ENCODE results near the gene CDH4. TPM values are rescaled to one million over a fixed set of nuclear protein-coding genes. Genes with fewer than 3 reads are reported as not detected.

The CDH4 gene
- total and polyA plus RNA-seq, 2 of the 13 experiments (the other 11 are each of a cell fraction or from before 2014, with no cell fraction given), result not detected

DNA sequence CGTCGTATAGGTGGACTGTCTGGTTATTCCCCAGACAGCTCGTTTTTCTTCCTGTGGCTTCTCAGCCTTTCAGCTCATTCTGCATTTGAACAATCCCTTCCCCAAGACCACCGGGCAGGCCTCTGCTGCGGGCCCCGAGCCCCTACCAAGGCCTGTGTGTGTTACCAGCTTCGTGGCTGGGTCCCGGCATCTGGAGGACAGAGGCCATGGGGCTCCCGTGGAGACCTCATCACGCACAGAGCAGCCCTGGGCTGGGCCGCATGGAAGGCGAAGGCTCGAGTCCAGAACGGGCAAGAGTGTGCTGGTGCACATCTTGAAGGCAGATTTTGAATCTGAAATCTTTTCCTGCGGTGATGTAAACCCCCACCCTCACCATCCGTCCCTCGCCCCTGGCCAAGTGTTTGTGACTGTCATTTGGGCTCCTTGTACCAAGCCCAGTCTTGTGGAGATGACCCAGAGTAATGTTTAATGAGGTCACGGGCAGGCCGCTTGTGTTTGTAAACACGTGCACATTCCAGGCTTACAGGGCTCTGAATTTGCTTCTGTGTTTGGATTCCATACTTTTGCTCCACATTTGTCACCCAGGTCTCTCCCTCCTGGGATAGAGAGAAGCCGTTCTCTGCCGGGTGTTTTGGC is 119.6 kb downstream of the CDH4 start:
- Histone ChIP-seq H3K4me1 (ENCODE audit: insufficient read depth, low read length) (no peaks in the 10 kb centered on the region), H3K9ac (ENCODE audit: insufficient read depth, low read depth, low read length) (no peak overlapping the region), H3K4me3 (replicated peaks in 1 of 3; ENCODE audit: insufficient read depth in 1 of 3, low read depth in 2 of 3, low read length in 3 of 3) (no peak overlapping the region), H4K20me1 (ENCODE audit: insufficient read depth, low read length) (no peaks in the 10 kb centered on the region), H3K4me2 (ENCODE audit: low read depth, low read length) (no peak overlapping the region), H3K9me3 (ENCODE audit: low read length) (peaks cover 18% of the 10 kb centered on the region), H3K27me3 (ENCODE audit: control insufficient read depth in 1 of 2, insufficient read depth in 2 of 2, low read length in 2 of 2) (peaks cover 9 to 52% of the 10 kb centered on the region in 2 experiments; a peak in 4 of 5 replicates), H3K79me2 (ENCODE audit: insufficient read depth, low read length) (no peaks in the 10 kb centered on the region), H2AFZ (ENCODE audit: low read length) (no peak overlapping the region), H3K27ac (ENCODE audit: extremely low read length, insufficient read depth, low read length) (no peak overlapping the region), H3K36me3 (replicated peaks in 1 of 2; ENCODE audit: control insufficient read depth in 1 of 2, insufficient read depth in 2 of 2, low read length in 2 of 2) (no peaks in the 10 kb centered on the region)
- TF ChIP-seq ZNF570 (CRISPR knock-in tag; IDR thresholded peaks at IDR 0.05; ENCODE audit: borderline replicate concordance), result no peak
- TF ChIP-seq ZBTB8A (CRISPR knock-in tag; IDR thresholded peaks at IDR 0.05; ENCODE audit: borderline replicate concordance, low read depth), result no peak
- peak; percentile 46 for TF ChIP-seq CREB1 (IDR thresholded peaks at IDR 0.05)
- TF ChIP-seq CREB1 (CRISPR knock-in tag; IDR thresholded peaks at IDR 0.05), result no peak
- TF ChIP-seq ZNF747 (CRISPR knock-in tag; IDR thresholded peaks at IDR 0.05; ENCODE audit: borderline replicate concordance), result no peak
- no peak for FAIRE-seq
- 13% methylated on average over 22 of the region's 22 CpGs for WGBS (ENCODE audit: low lambda C conversion rate)
- intact Hi-C loops (cut with micrococcal nuclease; ENCODE audit: unreplicated experiment) (no loop called here), in situ Hi-C loops (cut with HindIII; ENCODE audit: extremely low pct_ligation_motif_present, low pct_unique_long_range_greater_than_20kb) (no loop called here)
- DNase-seq (ENCODE audit: low spot score), result no peak
- ChIA-PET CTCF (ENCODE audit: low intra/inter-chr PET ratio, low total read pairs) (no interaction called here), POLR2A (no interaction called here)
- BruUV-seq (replicated peaks), result no TSS peak
- peak; percentile 29; the same call in 2 of the 3 replicates for ATAC-seq

- DNase-seq (ENCODE audit: low spot score), result no peak
- POLR2A ChIA-PET, result no interaction called here
- intact Hi-C loops (cut with micrococcal nuclease; ENCODE audit: unreplicated experiment), result no loop called here
Measured at GRCh38 chr20:61372137-61373054, 120.3 kb downstream of the CDH4 start.

More at GRCh38 chr20:61372137-61373054, 120.3 kb downstream of the CDH4 start:
- H3K4me3 ChIP-seq (replicated peaks in 1 of 3; ENCODE audit: insufficient read depth in 1 of 3, low read depth in 2 of 3, low read length in 3 of 3), result no peak overlapping the region
- peaks cover 7 to 45% of the 10 kb centered on the region in 2 experiments; a peak in 4 of 5 replicates for H3K27me3 ChIP-seq (ENCODE audit: control insufficient read depth in 1 of 2, insufficient read depth in 2 of 2, low read length in 2 of 2)
- peaks cover 26% of the 10 kb centered on the region for H3K9me3 ChIP-seq (ENCODE audit: low read length)
- no peak overlapping the region for H3K9ac ChIP-seq (ENCODE audit: insufficient read depth, low read depth, low read length)
- ATAC-seq (peak; percentile 15; the same call in 1 of the 3 replicates), FAIRE-seq (no peak)
- no TSS peak for BruUV-seq (replicated peaks)
- in situ Hi-C loops (cut with HindIII; ENCODE audit: extremely low pct_ligation_motif_present, low pct_unique_long_range_greater_than_20kb), result no loop called here
- WGBS (ENCODE audit: low lambda C conversion rate), result 31% methylated on average over 25 of the region's 25 CpGs
- no peak overlapping the region for H3K4me2 ChIP-seq (ENCODE audit: low read depth, low read length)
- no peaks in the 10 kb centered on the region for H3K79me2 ChIP-seq (ENCODE audit: insufficient read depth, low read length)
- CTCF ChIA-PET (ENCODE audit: low intra/inter-chr PET ratio, low total read pairs), result no interaction called here
- no peaks in the 10 kb centered on the region for H3K4me1 ChIP-seq (ENCODE audit: insufficient read depth, low read length)
- H3K36me3 ChIP-seq (replicated peaks in 1 of 2; ENCODE audit: control insufficient read depth in 1 of 2, insufficient read depth in 2 of 2, low read length in 2 of 2), result no peaks in the 10 kb centered on the region
- H4K20me1 ChIP-seq (ENCODE audit: insufficient read depth, low read length), result no peaks in the 10 kb centered on the region
- TF ChIP-seq CAMTA2 (CRISPR knock-in tag; IDR thresholded peaks at IDR 0.05; ENCODE audit: borderline replicate concordance) (no peak), DNMT3B (CRISPR knock-in tag; conservative IDR thresholded peaks at IDR 0.05) (no peak), ATF7-NPFF (CRISPR knock-in tag; IDR thresholded peaks at IDR 0.05; ENCODE audit: low read depth) (no peak), FOXC1 (CRISPR knock-in tag; IDR thresholded peaks at IDR 0.05; ENCODE audit: borderline replicate concordance) (no peak), NFRKB (IDR thresholded peaks at IDR 0.05) (no peak), ZBTB42 (CRISPR knock-in tag; IDR thresholded peaks at IDR 0.05) (no peak), ZNF614 (CRISPR knock-in tag; IDR thresholded peaks at IDR 0.05; ENCODE audit: borderline replicate concordance) (no peak)
- TF ChIP-seq, protein P1, sequence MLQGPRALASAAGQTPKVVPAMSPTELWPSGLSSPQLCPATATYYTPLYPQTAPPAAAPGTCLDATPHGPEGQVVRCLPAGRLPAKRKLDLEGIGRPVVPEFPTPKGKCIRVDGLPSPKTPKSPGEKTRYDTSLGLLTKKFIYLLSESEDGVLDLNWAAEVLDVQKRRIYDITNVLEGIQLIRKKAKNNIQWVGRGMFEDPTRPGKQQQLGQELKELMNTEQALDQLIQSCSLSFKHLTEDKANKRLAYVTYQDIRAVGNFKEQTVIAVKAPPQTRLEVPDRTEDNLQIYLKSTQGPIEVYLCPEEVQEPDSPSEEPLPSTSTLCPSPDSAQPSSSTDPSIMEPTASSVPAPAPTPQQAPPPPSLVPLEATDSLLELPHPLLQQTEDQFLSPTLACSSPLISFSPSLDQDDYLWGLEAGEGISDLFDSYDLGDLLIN (CRISPR knock-in tag; IDR thresholded peaks at IDR 0.05; ENCODE audit: borderline replicate concordance), result no peak
- no peak overlapping the region for H3K27ac ChIP-seq (ENCODE audit: extremely low read length, insufficient read depth, low read length)
- H2AFZ ChIP-seq (ENCODE audit: low read length), result no peak overlapping the region

Data from HepG2 (cell line).